K562 (cell line): ENCODE measurements around the gene ZDHHC8. TPM values are rescaled to one million over a fixed set of nuclear protein-coding genes. Genes with fewer than 3 reads are reported as not detected.

Experiments
- ARHGAP35 ChIP-seq: fragments of 450-650 bp; IDR thresholded peaks from 2 replicates; pipeline ENCODE4 v1.6.1; 2018; ENCODE audit not compliant: partially characterized antibody
- CEBPZ ChIP-seq: fragments of 150-350 bp; IDR thresholded peaks from 2 replicates; pipeline ENCODE4 v1.6.1; 2014; ENCODE audit warnings: low read depth, mild to moderate bottlenecking, low read length, borderline replicate concordance
- CHD2 ChIP-seq: IDR thresholded peaks from 2 replicates; pipeline ENCODE4 v1.6.1; 2011; ENCODE audit warnings: low read depth, low read length
- HCFC1 ChIP-seq: IDR thresholded peaks from 2 replicates; pipeline ENCODE4 v1.6.1; 2012; ENCODE audit warnings: low read depth, low read length, improper control_type of control experiment
- HNRNPK ChIP-seq: fragments of 200-400 bp; formaldehyde crosslinking; IDR thresholded peaks from one replicate; pipeline ENCODE4 v1.6.1; 2018; ENCODE audit warnings: mild to moderate bottlenecking, low read depth, low read length; ENCODE audit not compliant: poor library complexity, severe bottlenecking
- MEF2D ChIP-seq: conservative IDR thresholded peaks from 2 replicates; pipeline ENCODE4 v1.6.1; 2016; ENCODE audit warnings: low read depth, missing genetic modification characterization, missing compliant biosample characterization
- POLR2H ChIP-seq: IDR thresholded peaks from 2 replicates; pipeline ENCODE4 v1.6.1; 2016; ENCODE audit warnings: missing genetic modification characterization, low read depth, mild to moderate bottlenecking, control low read depth, missing compliant biosample characterization, moderate library complexity
- RREB1 ChIP-seq: fragments of 250-450 bp; sonication (Bioruptor Pico); IDR thresholded peaks from 2 replicates; pipeline ENCODE4 v1.4.0; 2020
- STAT5B ChIP-seq: fragments of 250-450 bp; sonication (Bioruptor Pico); IDR thresholded peaks from 2 replicates; pipeline ENCODE4 v1.8.0; 2021; ENCODE audit warnings: mild to moderate bottlenecking, inconsistent platforms
- TAL1 ChIP-seq: fragments of 450-650 bp; IDR thresholded peaks from 2 replicates; pipeline ENCODE4 v1.6.1; 2016; ENCODE audit warnings: mild to moderate bottlenecking
- TCF3 ChIP-seq: sonication (generic); formaldehyde crosslinking; IDR thresholded peaks from 2 replicates; pipeline ENCODE4 v1.4.0; 2020; ENCODE audit warnings: mild to moderate bottlenecking, missing genetic modification reagents
- ZNF280B ChIP-seq: fragments of 250-450 bp; sonication (Bioruptor Pico); IDR thresholded peaks from 2 replicates; pipeline ENCODE4 v1.5.1; 2021; ENCODE audit warnings: mild to moderate bottlenecking
- ZNF655 ChIP-seq: fragments of 250-450 bp; sonication (Bioruptor Pico); IDR thresholded peaks from 2 replicates; pipeline ENCODE4 v1.5.0; 2021
- polyA plus RNA-seq, 8 experiments: library from polyadenylated mRNA; depleted of rRNA in 4 of 8; stranded (reverse) in 5 of 8; unstranded in 3 of 8; fragments of >200 nt; fragmentation: Nextera tagmentation in 2 of 8; fragmentation: Illumina TruSeq in 1 of 8; extraction: Ambion mirVana in 2 of 8; extraction: Trizol in 1 of 8; gene quantifications; 2 replicates each; pipeline versions ENCODE4 v1.2.1 to v1.2.3, GENCODE V29; 2011 to 2014; ENCODE audit warnings: inconsistent platforms in 1 of 8, missing spikeins in 1 of 8
- total RNA-seq, 7 experiments: library from RNA; depleted of rRNA in 6 of 7; stranded (reverse); fragments of >200 nt in 6 of 7; fragmentation: Illumina TruSeq in 2 of 7; extraction: Trizol in 2 of 7; gene quantifications; 2 replicates each; pipeline versions ENCODE4 v1.2.1 to v1.2.3, GENCODE V29; 2011 to 2021; ENCODE audit warnings: low replicate concordance in 1 of 7

ZDHHC8 gene
- total and polyA plus RNA-seq, 9 of the 15 experiments (the other 6 are each of a cell fraction or from before 2014, with no cell fraction given), result 0.04 to 109 (median 16.4) TPM

GRCh38 chr22:20084547-20085413, 46.8 kb upstream of the ZDHHC8 start (continued):
- TF ChIP-seq ZNF655 (CRISPR knock-in tag), result no peak
- peak; percentile 48; the same call in 1 of the 2 replicates for TF ChIP-seq MEF2D (tag)
- no peak for TF ChIP-seq ARHGAP35
- no peak for TF ChIP-seq TAL1
- TF ChIP-seq HNRNPK, result no peak
- no peak for TF ChIP-seq POLR2H (tag)
- no peak; the same call in 1 of the 2 replicates for TF ChIP-seq ZNF280B (CRISPR knock-in tag)
- no peak for TF ChIP-seq CEBPZ
- TF ChIP-seq HCFC1, result peak; percentile 63; the same call in 1 of the 2 replicates
- peak; percentile 40; the same call in 1 of the 2 replicates for TF ChIP-seq CHD2
- TF ChIP-seq TCF3, result no peak
- TF ChIP-seq RREB1 (CRISPR knock-in tag), result no peak
- TF ChIP-seq STAT5B (CRISPR knock-in tag), result no peak
